Chondrocyte (in vitro differentiated cells): Measurements from ENCODE around the gene DDX41. TPM values are rescaled to one million over a fixed set of nuclear protein-coding genes. Genes with fewer than 3 reads are reported as not detected.

Source experiments
- DNase-seq: peaks from one replicate; pipeline ENCODE4 v3.0.0; 2021; ENCODE audit warnings: mixed read lengths, low spot score
- H3K27ac Mint-ChIP-seq: one replicate; pipeline ENCODE4 v1.8.0; 2021; ENCODE audit warnings: mild to moderate bottlenecking, moderate library complexity, mixed read lengths; ENCODE audit not compliant: unreplicated experiment
- H3K27me3 Mint-ChIP-seq: 2 replicates; pipeline ENCODE4 v1.8.0; 2021; ENCODE audit warnings: low read depth, mixed read lengths
- H3K36me3 Mint-ChIP-seq: 2 replicates; pipeline ENCODE4 v1.8.0; 2021; ENCODE audit warnings: low read depth, mixed read lengths
- H3K4me1 Mint-ChIP-seq: 2 replicates; pipeline ENCODE4 v1.8.0; 2021; ENCODE audit warnings: low read depth, mild to moderate bottlenecking, mixed read lengths
- H3K4me3 Mint-ChIP-seq: one replicate; pipeline ENCODE4 v1.8.0; 2021; ENCODE audit warnings: mild to moderate bottlenecking, moderate library complexity, mixed read lengths; ENCODE audit not compliant: unreplicated experiment
- H3K9me3 Mint-ChIP-seq: 2 replicates; pipeline ENCODE4 v1.8.0; 2021; ENCODE audit warnings: low read depth, mixed read lengths
- CTCF ChIP-seq: fragments of 200-600 bp; sonication (generic); IDR thresholded peaks from 2 replicates; pipeline ENCODE4 v1.5.0; 2021; ENCODE audit warnings: antibody characterized with exemption, mild to moderate bottlenecking, moderate library complexity
- total RNA-seq: library from RNA; stranded (reverse); gene quantifications from 3 replicates; pipeline ENCODE4 v1.2.1, GENCODE V29; 2021

The DDX41 gene
- total RNA-seq, 1 donor from 2014 or later: 78.6 TPM

GRCh38 chr5:177493795-177494345 is 22.9 kb downstream of the DDX41 start:
- Mint-ChIP-seq H3K4me3 (peak overlapping the region; percentile 89), H3K9me3 (no peaks in the 10 kb centered on the region), H3K27ac (peak overlapping the region; percentile 91), H3K4me1 (peaks cover 69% of the 10 kb centered on the region), H3K27me3 (no peaks in the 10 kb centered on the region), H3K36me3 (peaks cover 20% of the 10 kb centered on the region)
- no peak for DNase-seq
- no peak for TF ChIP-seq CTCF

GRCh38 chr5:177492841-177493240 is 23.9 kb downstream of the DDX41 start:
- H3K4me3 Mint-ChIP-seq: peak overlapping the region; percentile 59
- H3K4me1 Mint-ChIP-seq: peaks cover 69% of the 10 kb centered on the region
- H3K36me3 Mint-ChIP-seq: peaks cover 27% of the 10 kb centered on the region
- TF ChIP-seq CTCF: no peak
- H3K27ac Mint-ChIP-seq: peak overlapping the region; percentile 91
- no peak for DNase-seq
- H3K9me3 Mint-ChIP-seq: no peaks in the 10 kb centered on the region
- H3K27me3 Mint-ChIP-seq: no peaks in the 10 kb centered on the region

GRCh38 chr5:177491983-177492746 is 24.6 kb downstream of the DDX41 start:
- no peaks in the 10 kb centered on the region for H3K9me3 Mint-ChIP-seq
- no peak for DNase-seq
- H3K4me3 Mint-ChIP-seq: peak overlapping the region; percentile 59
- H3K27ac Mint-ChIP-seq: peak overlapping the region; percentile 91
- no peaks in the 10 kb centered on the region for H3K27me3 Mint-ChIP-seq
- peaks cover 32% of the 10 kb centered on the region for H3K36me3 Mint-ChIP-seq
- H3K4me1 Mint-ChIP-seq: peaks cover 72% of the 10 kb centered on the region
- no peak for TF ChIP-seq CTCF

GRCh38 chr5:177491429-177491945 is 25.3 kb downstream of the DDX41 start:
- H3K27me3 Mint-ChIP-seq: no peaks in the 10 kb centered on the region
- peaks cover 35% of the 10 kb centered on the region for H3K36me3 Mint-ChIP-seq
- peak; percentile 97 for TF ChIP-seq CTCF
- peak overlapping the region; percentile 83 for H3K27ac Mint-ChIP-seq
- H3K4me1 Mint-ChIP-seq: peaks cover 74% of the 10 kb centered on the region
- no peaks in the 10 kb centered on the region for H3K9me3 Mint-ChIP-seq
- H3K4me3 Mint-ChIP-seq: peak overlapping the region; percentile 50
- DNase-seq: no peak

- H3K4me3 Mint-ChIP-seq: peak overlapping the region; percentile 50
Measured at GRCh38 chr5:177490992-177491391, 25.8 kb downstream of the DDX41 start.

More at GRCh38 chr5:177490992-177491391, 25.8 kb downstream of the DDX41 start:
- TF ChIP-seq CTCF: no peak
- H3K9me3 Mint-ChIP-seq: no peaks in the 10 kb centered on the region
- peaks cover 40% of the 10 kb centered on the region for H3K36me3 Mint-ChIP-seq
- no peak for DNase-seq
- peak overlapping the region; percentile 83 for H3K27ac Mint-ChIP-seq
- no peaks in the 10 kb centered on the region for H3K27me3 Mint-ChIP-seq
- H3K4me1 Mint-ChIP-seq: peaks cover 73% of the 10 kb centered on the region
